Lung microvascular endothelial cell (primary cell): Measurements from ENCODE around the gene ADGRA1. TPM values are rescaled to one million over a fixed set of nuclear protein-coding genes. Genes with fewer than 3 reads are reported as not detected.
"Not testable (repeated sequence)": the region's sequence is repeated elsewhere in the genome, so short reads cannot be mapped to it uniquely, and the experiment has no call there.

ENCODE experiments used
- DNase-seq, 2 donors: peaks; one replicate each; pipeline versions ENCODE4 v3.0.0 to v3.0.0-alpha.2; 2010; ENCODE audit warnings: low read depth in 2 of 2
- total RNA-seq: library from RNA; depleted of rRNA; stranded (reverse); fragments of >200 nt; gene quantifications from 2 replicates; pipeline ENCODE4 v1.2.1, GENCODE V29; 2014

The ADGRA1 gene
- total RNA-seq, 1 donor from 2014 or later: under 0.01 TPM

GRCh38 chr10:133127291-133128125 is 39.8 kb downstream of the ADGRA1 start:
- no peak for DNase-seq

GRCh38 chr10:133128126-133129070 is 40.7 kb downstream of the ADGRA1 start:
- DNase-seq: no peak

GRCh38 chr10:133129071-133129858 is 41.5 kb downstream of the ADGRA1 start:
- no peak for DNase-seq

GRCh38 chr10:133129859-133130495 is 42.3 kb downstream of the ADGRA1 start:
- no peak for DNase-seq

- DNase-seq: no peak
These were observed 42.9 kb downstream of the ADGRA1 start for GRCh38 chr10:133130602-133131001.

- no peak for DNase-seq
These were observed 43.3 kb downstream of the ADGRA1 start for GRCh38 chr10:133131053-133131452.

- no peak for DNase-seq
These were observed 44.2 kb downstream of the ADGRA1 start for GRCh38 chr10:133131734-133132472.

GRCh38 chr10:133132473-133133291 is 45.0 kb downstream of the ADGRA1 start:
- DNase-seq: no peak

- DNase-seq: no peak
These were observed 45.9 kb downstream of the ADGRA1 start for GRCh38 chr10:133133471-133134231.

GRCh38 chr10:133134411-133135115 is 46.8 kb downstream of the ADGRA1 start:
- no peak for DNase-seq

GRCh38 chr10:133135116-133135465 is 47.4 kb downstream of the ADGRA1 start:
- no peak for DNase-seq

- DNase-seq: not testable (repeated sequence)
These were observed 49.9 kb downstream of the ADGRA1 start for GRCh38 chr10:133137486-133138145.

GRCh38 chr10:133139551-133140065 is 51.9 kb downstream of the ADGRA1 start:
- DNase-seq: no peak

GRCh38 chr10:133140417-133141143 is 52.9 kb downstream of the ADGRA1 start:
- DNase-seq: no peak

- DNase-seq: no peak
These were observed 53.6 kb downstream of the ADGRA1 start for GRCh38 chr10:133141144-133141957.

GRCh38 chr10:133141958-133142340 is 54.2 kb downstream of the ADGRA1 start:
- no peak for DNase-seq
